DND-41 (cell line): Measurements from ENCODE around the gene DEF6.

Experiments used
- ATAC-seq: fragments of 200-7000 bp; cut with Tn5 transposase; 3 replicates; pipeline ENCODE4 v1.9.1; 2021; ENCODE audit warnings: low read depth; ENCODE audit not compliant: insufficient read depth
- DNase-seq: peaks from one replicate; pipeline ENCODE4 v3.0.0-alpha.2; 2020
- H2AFZ ChIP-seq: 2 replicates; pipeline ENCODE4 v1.6.0; 2012; ENCODE audit warnings: low read depth, low read length
- H3K27ac ChIP-seq: 2 replicates; pipeline ENCODE4 v1.5.1; 2012; ENCODE audit warnings: low read length, inconsistent platforms
- H3K27me3 ChIP-seq: fragments of 200-600 bp; sonication (generic); 2 replicates; pipeline ENCODE4 v1.6.0; 2012; ENCODE audit warnings: low read length, mild to moderate bottlenecking, inconsistent platforms; ENCODE audit not compliant: insufficient read depth, poor library complexity
- H3K36me3 ChIP-seq: 2 replicates; pipeline ENCODE4 v1.5.1; 2012; ENCODE audit warnings: low read length, inconsistent platforms; ENCODE audit not compliant: insufficient read depth
- H3K4me1 ChIP-seq: 2 replicates; pipeline ENCODE4 v1.5.1; 2012; ENCODE audit warnings: mild to moderate bottlenecking, low read length; ENCODE audit not compliant: insufficient read depth
- H3K4me2 ChIP-seq: 2 replicates; pipeline ENCODE4 v1.6.0; 2012; ENCODE audit warnings: mild to moderate bottlenecking, moderate library complexity, low read length, inconsistent platforms; ENCODE audit not compliant: insufficient read depth
- H3K4me3 ChIP-seq, 2 experiments: fragments of 200-600 bp in 1 of 2; shearing (Covaris generic) in 1 of 2; 2 replicates each; pipeline ENCODE4 v1.5.1; 2012 to 2016; ENCODE audit warnings: inconsistent platforms in 2 of 2, low read length in 2 of 2, mild to moderate bottlenecking in 2 of 2, low read depth in 1 of 2, moderate library complexity in 1 of 2
- H3K79me2 ChIP-seq: 2 replicates; pipeline ENCODE4 v1.6.0; 2012; ENCODE audit warnings: low read length, inconsistent platforms; ENCODE audit not compliant: insufficient read depth
- H3K9ac ChIP-seq: 2 replicates; pipeline ENCODE4 v1.6.0; 2012; ENCODE audit warnings: low read depth, mild to moderate bottlenecking, inconsistent platforms, low read length, moderate library complexity
- H3K9me3 ChIP-seq: 2 replicates; pipeline ENCODE4 v1.5.1; 2012; ENCODE audit warnings: low read length, moderate library complexity, mild to moderate bottlenecking, inconsistent platforms; ENCODE audit not compliant: insufficient read depth, severe bottlenecking
- H4K20me1 ChIP-seq: 2 replicates; pipeline ENCODE4 v1.6.0; 2012; ENCODE audit warnings: low read length; ENCODE audit not compliant: insufficient read depth
- EZH2 ChIP-seq: IDR thresholded peaks from 3 replicates; pipeline ENCODE4 v1.6.1; 2012; ENCODE audit warnings: borderline replicate concordance, low read depth, mild to moderate bottlenecking, moderate library complexity, low read length, inconsistent platforms; ENCODE audit not compliant: severe bottlenecking
- TF ChIP-seq, protein P1 (sequence below): IDR thresholded peaks from 2 replicates; pipeline ENCODE4 v1.5.1; 2012; ENCODE audit warnings: borderline replicate concordance, low read length, moderate library complexity, mild to moderate bottlenecking; ENCODE audit not compliant: poor library complexity, severe bottlenecking; ENCODE audit errors: extremely low read depth

Gene DEF6

DNA sequence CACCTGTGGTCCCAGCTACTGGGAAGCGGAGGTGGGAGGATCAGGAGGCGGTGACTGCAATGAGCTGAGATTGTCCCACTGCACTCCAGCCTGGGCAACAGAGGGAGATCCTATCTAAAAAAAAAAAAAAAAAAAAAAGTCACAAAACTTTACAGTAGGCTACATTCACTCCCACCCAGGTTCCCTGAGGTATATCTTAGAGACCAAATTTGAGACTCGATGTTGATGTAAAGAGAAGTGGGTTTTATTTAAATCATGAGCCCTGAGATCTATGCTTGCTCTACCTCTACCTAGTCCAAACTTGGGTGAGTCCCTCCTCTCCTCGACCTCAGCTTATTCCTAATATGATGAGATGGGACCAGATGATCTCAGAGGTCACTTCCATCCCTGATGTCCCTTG, 8.8 kb upstream of the DEF6 start:
- Histone ChIP-seq H3K36me3 (peaks cover 88% of the 10 kb centered on the region), H3K9ac (no peak overlapping the region)

DNA sequence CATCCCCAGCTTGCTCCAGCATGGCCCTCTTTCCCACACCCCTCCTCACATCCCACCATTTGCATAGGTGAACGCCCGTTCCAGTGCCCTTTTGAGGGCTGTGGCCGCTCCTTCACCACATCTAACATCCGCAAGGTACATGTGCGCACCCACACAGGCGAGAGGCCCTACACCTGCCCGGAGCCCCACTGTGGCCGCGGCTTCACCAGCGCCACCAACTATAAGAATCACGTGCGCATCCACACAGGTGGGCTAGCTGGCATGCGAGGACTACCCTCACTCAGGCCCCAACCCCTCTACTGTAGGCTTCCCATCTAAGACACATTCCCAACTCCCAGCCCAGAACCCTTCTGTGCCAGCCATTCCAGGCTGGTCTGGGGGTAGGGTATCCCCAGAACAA, 6.1 kb upstream of the DEF6 start:
- H3K9ac ChIP-seq, result no peak overlapping the region
- H2AFZ ChIP-seq, result no peak overlapping the region
- H3K27ac ChIP-seq, result no peak overlapping the region
- H3K4me2 ChIP-seq, result no peak overlapping the region
- peaks cover 2% of the 10 kb centered on the region; the same call in 1 of the 2 replicates for H3K4me1 ChIP-seq
- DNase-seq, result no peak
- 0 out of 2 replicates have a peak, but pooled peaks cover 5% of the 10 kb centered on the region for H4K20me1 ChIP-seq
- H3K27me3 ChIP-seq, result no peaks in the 10 kb centered on the region
- TF ChIP-seq, protein P1, sequence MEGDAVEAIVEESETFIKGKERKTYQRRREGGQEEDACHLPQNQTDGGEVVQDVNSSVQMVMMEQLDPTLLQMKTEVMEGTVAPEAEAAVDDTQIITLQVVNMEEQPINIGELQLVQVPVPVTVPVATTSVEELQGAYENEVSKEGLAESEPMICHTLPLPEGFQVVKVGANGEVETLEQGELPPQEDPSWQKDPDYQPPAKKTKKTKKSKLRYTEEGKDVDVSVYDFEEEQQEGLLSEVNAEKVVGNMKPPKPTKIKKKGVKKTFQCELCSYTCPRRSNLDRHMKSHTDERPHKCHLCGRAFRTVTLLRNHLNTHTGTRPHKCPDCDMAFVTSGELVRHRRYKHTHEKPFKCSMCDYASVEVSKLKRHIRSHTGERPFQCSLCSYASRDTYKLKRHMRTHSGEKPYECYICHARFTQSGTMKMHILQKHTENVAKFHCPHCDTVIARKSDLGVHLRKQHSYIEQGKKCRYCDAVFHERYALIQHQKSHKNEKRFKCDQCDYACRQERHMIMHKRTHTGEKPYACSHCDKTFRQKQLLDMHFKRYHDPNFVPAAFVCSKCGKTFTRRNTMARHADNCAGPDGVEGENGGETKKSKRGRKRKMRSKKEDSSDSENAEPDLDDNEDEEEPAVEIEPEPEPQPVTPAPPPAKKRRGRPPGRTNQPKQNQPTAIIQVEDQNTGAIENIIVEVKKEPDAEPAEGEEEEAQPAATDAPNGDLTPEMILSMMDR, result no peak
- no peak for TF ChIP-seq EZH2
- ATAC-seq, result no peak
- H3K9me3 ChIP-seq, result no peaks in the 10 kb centered on the region
- H3K36me3 ChIP-seq, result peaks cover 90% of the 10 kb centered on the region
- no peak overlapping the region for H3K4me3 ChIP-seq
- no peaks in the 10 kb centered on the region for H3K79me2 ChIP-seq

More for the DNA sequence above, 8.8 kb upstream of the DEF6 start:
- Histone ChIP-seq H3K79me2 (no peaks in the 10 kb centered on the region), H3K27ac (no peak overlapping the region), H3K4me2 (no peak overlapping the region), H3K27me3 (no peaks in the 10 kb centered on the region), H4K20me1 (0 out of 2 replicates have a peak, but pooled peaks cover 9% of the 10 kb centered on the region), H2AFZ (no peak overlapping the region), H3K4me1 (no peaks in the 10 kb centered on the region), H3K4me3 (no peak overlapping the region), H3K9me3 (no peaks in the 10 kb centered on the region)
- DNase-seq (no peak), ATAC-seq (no peak)
- no peak for TF ChIP-seq EZH2
- TF ChIP-seq, protein P1, result no peak

DNA sequence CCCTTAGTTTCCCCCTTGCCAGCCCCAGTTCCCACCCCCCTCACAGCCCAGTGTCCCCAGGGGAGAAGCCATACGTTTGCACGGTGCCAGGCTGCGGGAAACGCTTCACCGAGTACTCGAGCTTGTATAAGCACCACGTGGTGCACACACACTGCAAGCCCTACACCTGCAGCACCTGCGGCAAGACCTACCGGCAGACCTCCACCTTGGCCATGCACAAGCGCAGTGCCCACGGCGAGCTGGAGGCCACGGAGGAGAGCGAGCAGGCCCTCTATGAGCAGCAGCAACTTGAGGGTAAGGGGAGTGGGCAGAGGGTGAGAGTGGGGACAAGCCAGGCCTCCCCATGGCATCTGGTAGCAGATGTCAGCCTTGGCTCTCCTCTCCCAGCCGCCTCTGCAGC, 5.1 kb upstream of the DEF6 start:
- Histone ChIP-seq H2AFZ (no peak overlapping the region), H3K9ac (no peak overlapping the region), H3K9me3 (no peaks in the 10 kb centered on the region), H3K4me3 (no peak overlapping the region), H3K79me2 (no peaks in the 10 kb centered on the region), H3K27ac (no peak overlapping the region), H3K36me3 (peaks cover 80% of the 10 kb centered on the region), H3K4me2 (no peak overlapping the region), H3K4me1 (peaks cover 12% of the 10 kb centered on the region), H3K27me3 (no peaks in the 10 kb centered on the region), H4K20me1 (0 out of 2 replicates have a peak, but pooled peaks cover 5% of the 10 kb centered on the region)
- no peak for DNase-seq
- TF ChIP-seq, protein P1, result no peak
- TF ChIP-seq EZH2, result no peak
- no peak for ATAC-seq

DNA sequence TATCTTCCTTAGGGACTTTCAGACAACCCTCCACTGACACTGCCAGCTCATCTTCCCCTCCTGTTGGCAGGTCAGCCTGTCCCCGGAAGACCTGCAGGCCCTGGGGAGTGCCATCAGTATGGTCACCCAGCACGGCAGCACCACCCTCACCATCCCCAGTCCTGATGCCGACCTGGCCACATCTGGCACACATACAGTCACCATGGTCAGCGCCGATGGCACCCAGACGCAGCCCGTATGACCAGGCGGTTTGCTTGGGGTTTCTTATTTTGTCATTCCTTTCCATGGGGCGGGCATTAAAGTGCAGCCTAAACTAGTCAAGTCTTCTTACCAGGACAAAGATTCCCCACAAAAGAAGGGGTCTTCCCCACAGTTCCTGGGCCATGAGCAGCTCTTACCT, 3.9 kb upstream of the DEF6 start:
- Histone ChIP-seq H3K36me3 (peaks cover 73% of the 10 kb centered on the region), H3K27me3 (no peaks in the 10 kb centered on the region), H3K4me2 (no peak overlapping the region), H3K27ac (no peak overlapping the region), H3K79me2 (peaks cover 11% of the 10 kb centered on the region), H3K9me3 (no peaks in the 10 kb centered on the region), H2AFZ (no peak overlapping the region), H3K4me1 (peaks cover 19% of the 10 kb centered on the region), H3K4me3 (no peak overlapping the region), H3K9ac (no peak overlapping the region), H4K20me1 (0 out of 2 replicates have a peak, but pooled peaks cover 3% of the 10 kb centered on the region)
- DNase-seq (no peak), ATAC-seq (no peak)
- no peak for TF ChIP-seq EZH2
- TF ChIP-seq, protein P1, result no peak
